Lower lobe of right lung (tissue), 2 donors: Measurements from ENCODE around the gene AZU1. TPM values are rescaled to one million over a fixed set of nuclear protein-coding genes. Genes with fewer than 3 reads are reported as not detected.

Experiments used
- ATAC-seq, 2 donors: fragments of 200-7000 bp; cut with Tn5 transposase; one replicate each; pipeline ENCODE4 v1.9.1; 2020 to 2022; ENCODE audit warnings: mild to moderate bottlenecking in 2 of 2, moderate library complexity in 2 of 2
- DNase-seq: peaks from one replicate; pipeline ENCODE4 v3.0.0-alpha.2; 2020
- H3K27ac ChIP-seq: fragments of 200-600 bp; one replicate; pipeline ENCODE4 v1.8.0; 2022
- H3K27me3 ChIP-seq: fragments of 200-600 bp; one replicate; pipeline ENCODE4 v1.8.0; 2022; ENCODE audit warnings: low read depth
- H3K36me3 ChIP-seq: fragments of 200-600 bp; one replicate; pipeline ENCODE4 v1.8.0; 2022; ENCODE audit warnings: mild to moderate bottlenecking
- H3K4me1 ChIP-seq: fragments of 200-600 bp; one replicate; pipeline ENCODE4 v1.8.0; 2022
- H3K4me3 ChIP-seq: fragments of 200-600 bp; one replicate; pipeline ENCODE4 v1.8.0; 2022; ENCODE audit warnings: mild to moderate bottlenecking
- H3K9me3 ChIP-seq: fragments of 200-600 bp; one replicate; pipeline ENCODE4 v1.8.0; 2022
- intact Hi-C: fragments of 100-400 bp; cut with DNase I; formaldehyde crosslinking; loops from one replicate; pipeline ENCODE4 v1.11.0; 2022
- total RNA-seq: library from RNA; stranded (reverse); fragmentation: NEBNext Ultra II Directional; extraction: Animal tissue kit (Norgen Biotek cat#: 25700); gene quantifications from one replicate; pipeline ENCODE4 v1.2.1, GENCODE V29; 2021
- TF ChIP-seq, protein P1 (sequence below): fragments of 200-600 bp; IDR thresholded peaks from one replicate; pipeline ENCODE4 v1.8.0; 2022; ENCODE audit warnings: antibody characterized with exemption, mild to moderate bottlenecking
- donor health status: DM: no; HTN: yes; CAD: no; lungs with severe emphysema.

AZU1 gene
- total RNA-seq, 1 donor from 2014 or later = 1.7 TPM

DNA sequence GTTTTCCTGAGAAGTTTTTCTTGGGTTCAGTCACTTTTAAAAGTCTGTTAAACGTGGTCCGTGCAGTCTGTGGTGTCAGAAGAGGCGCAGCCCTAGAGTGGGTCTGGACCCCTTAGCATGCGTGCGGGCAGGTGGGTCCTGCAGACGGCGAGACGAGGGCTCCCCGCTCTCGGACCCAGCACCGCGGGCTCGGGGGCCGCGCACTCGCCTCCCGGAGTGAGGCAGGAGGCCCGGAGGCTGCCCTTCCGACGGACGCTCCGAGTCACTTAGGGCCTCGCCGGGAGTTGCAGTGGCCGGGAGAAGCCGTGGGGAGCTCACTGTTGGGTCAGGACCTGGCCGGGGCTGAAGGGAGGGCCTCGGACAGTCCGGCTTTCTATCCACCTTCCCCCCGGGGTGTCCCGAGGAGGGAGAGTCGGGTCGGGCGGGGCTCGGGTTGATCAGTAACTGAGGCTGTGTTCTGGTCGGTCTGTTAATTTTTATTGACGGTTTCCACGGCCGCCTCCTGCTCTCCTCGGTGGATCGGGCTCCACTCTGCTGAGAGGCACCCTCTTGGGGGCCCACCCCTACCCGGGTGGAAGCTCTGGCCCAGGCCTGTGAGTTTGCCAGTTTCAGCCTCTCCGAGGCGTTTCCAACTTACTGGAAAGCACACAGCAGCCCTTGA, 29.1 kb upstream of the AZU1 start:
- Histone ChIP-seq H3K27ac (peak overlapping the region; percentile 96), H3K27me3 (no peaks in the 10 kb centered on the region), H3K9me3 (no peaks in the 10 kb centered on the region), H3K4me1 (peaks cover 64% of the 10 kb centered on the region), H3K36me3 (peaks cover 38% of the 10 kb centered on the region), H3K4me3 (peak overlapping the region; percentile 85)
- no peak for ATAC-seq
- TF ChIP-seq, protein P1, sequence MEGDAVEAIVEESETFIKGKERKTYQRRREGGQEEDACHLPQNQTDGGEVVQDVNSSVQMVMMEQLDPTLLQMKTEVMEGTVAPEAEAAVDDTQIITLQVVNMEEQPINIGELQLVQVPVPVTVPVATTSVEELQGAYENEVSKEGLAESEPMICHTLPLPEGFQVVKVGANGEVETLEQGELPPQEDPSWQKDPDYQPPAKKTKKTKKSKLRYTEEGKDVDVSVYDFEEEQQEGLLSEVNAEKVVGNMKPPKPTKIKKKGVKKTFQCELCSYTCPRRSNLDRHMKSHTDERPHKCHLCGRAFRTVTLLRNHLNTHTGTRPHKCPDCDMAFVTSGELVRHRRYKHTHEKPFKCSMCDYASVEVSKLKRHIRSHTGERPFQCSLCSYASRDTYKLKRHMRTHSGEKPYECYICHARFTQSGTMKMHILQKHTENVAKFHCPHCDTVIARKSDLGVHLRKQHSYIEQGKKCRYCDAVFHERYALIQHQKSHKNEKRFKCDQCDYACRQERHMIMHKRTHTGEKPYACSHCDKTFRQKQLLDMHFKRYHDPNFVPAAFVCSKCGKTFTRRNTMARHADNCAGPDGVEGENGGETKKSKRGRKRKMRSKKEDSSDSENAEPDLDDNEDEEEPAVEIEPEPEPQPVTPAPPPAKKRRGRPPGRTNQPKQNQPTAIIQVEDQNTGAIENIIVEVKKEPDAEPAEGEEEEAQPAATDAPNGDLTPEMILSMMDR = no peak
- intact Hi-C loops = no loop called here
- DNase-seq = peak; percentile 51

DNA sequence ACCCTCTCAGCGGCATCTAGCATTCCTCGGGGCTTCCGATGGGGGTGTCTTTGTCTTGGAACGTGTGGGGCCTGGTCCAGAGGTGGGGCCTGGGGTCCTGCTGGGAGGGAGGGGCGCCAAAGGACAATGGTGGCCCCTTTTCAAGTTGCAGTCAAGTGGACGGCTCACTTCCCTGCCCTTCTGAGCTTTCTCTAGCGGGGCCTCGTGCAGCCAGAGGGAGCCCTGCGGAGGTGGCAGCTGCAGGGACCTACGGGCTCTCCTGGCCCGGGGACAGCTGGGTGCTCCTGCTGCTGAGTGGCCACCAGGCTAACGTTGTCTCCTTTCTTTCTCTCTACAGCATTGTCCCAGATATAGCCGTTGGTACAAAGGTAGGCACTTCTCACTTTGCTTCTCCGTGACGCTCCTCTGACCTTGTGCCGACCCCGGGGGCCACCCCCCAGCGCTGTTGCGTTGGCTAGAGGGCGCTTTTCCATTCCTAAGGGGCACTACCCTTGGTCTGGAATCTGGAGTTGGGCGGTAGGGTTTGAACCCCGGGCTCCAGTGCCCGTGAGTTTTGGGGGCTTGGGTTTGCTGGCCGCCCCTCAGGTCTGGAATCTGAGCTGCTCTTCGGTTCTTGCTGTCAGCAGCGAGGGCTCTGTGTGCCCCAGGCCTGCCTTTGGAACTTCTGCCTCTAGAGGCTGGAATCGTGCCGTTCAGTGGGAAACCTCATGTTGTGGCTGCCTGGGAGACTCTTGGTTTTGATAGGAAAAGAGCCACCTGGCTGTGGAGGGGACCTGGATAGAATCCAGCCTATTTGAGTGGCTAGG, 28.4 kb upstream of the AZU1 start:
- H3K27ac ChIP-seq = peak overlapping the region; percentile 96
- H3K4me3 ChIP-seq = peak overlapping the region; percentile 85
- no peaks in the 10 kb centered on the region for H3K27me3 ChIP-seq
- H3K36me3 ChIP-seq = peaks cover 45% of the 10 kb centered on the region
- intact Hi-C loops = no loop called here
- H3K4me1 ChIP-seq = peaks cover 70% of the 10 kb centered on the region
- no peak for ATAC-seq
- TF ChIP-seq, protein P1 = no peak
- no peaks in the 10 kb centered on the region for H3K9me3 ChIP-seq
- no peak for DNase-seq

GRCh38 chr19:800360-801029, 27.1 kb upstream of the AZU1 start:
- no peaks in the 10 kb centered on the region for H3K27me3 ChIP-seq
- peak overlapping the region; percentile 96 for H3K27ac ChIP-seq
- TF ChIP-seq, protein P1 = no peak
- H3K4me1 ChIP-seq = peaks cover 69% of the 10 kb centered on the region
- no peak for DNase-seq
- ATAC-seq = no peak
- no peaks in the 10 kb centered on the region for H3K9me3 ChIP-seq
- H3K4me3 ChIP-seq = peak overlapping the region; percentile 85
- H3K36me3 ChIP-seq = peaks cover 58% of the 10 kb centered on the region
- intact Hi-C loops = no loop called here

DNA sequence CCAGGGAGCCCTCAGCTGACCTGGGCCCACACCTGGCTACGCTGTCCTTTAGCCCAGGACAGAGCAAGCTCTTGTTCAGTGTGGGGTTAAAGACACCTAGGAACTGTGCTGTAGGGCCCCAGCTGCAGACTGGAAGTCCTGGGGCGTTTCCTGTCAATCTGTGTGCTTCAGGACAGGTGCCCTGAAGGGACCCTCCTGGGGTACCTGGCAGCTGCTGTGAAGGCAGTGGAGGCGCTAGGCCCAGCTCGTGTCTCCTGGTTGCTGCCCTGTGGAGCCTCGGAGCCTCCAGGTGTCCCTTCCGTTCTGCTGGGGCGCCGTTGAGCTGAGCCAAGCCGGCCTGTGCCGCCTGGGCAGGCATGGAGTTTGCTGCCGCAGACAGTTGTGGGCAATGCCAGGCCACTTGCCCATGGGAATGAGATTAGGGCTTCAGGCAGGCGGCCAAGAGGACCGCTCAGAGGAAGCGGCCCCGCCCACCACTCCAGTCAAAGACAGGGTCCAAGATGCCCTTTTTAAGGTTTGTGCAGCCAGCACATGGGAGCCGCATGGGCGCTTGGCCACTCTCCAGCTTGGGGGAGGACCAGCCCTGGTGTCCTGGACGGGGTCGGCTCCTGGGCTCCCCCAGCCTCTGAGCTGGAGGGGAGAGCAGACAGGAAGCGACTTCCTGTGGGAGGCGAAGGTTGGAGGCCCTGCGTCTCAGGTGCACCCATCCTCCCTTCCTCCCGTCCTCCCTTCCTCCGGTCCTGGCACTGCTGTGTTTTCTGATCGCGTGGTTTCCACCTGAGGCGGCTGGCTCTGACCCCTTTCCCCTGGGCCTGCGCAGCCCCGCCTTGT, 26.4 kb upstream of the AZU1 start:
- no peaks in the 10 kb centered on the region for H3K27me3 ChIP-seq
- peaks cover 61% of the 10 kb centered on the region for H3K4me1 ChIP-seq
- DNase-seq (peak; percentile 88), ATAC-seq (peak; percentile 0 to 26)
- peak overlapping the region; percentile 96 for H3K27ac ChIP-seq
- peaks cover 65% of the 10 kb centered on the region for H3K36me3 ChIP-seq
- no peaks in the 10 kb centered on the region for H3K9me3 ChIP-seq
- TF ChIP-seq, protein P1 = no peak
- H3K4me3 ChIP-seq = peak overlapping the region; percentile 85
- intact Hi-C loops = no loop called here
